DND-41 (cell line): ENCODE data around the gene ABLIM1.

Experiments used
- ATAC-seq: fragments of 200-7000 bp; cut with Tn5 transposase; 3 replicates; pipeline ENCODE4 v1.9.1; 2021; ENCODE audit warnings: low read depth; ENCODE audit not compliant: insufficient read depth
- DNase-seq: peaks from one replicate; pipeline ENCODE4 v3.0.0-alpha.2; 2020
- H2AFZ ChIP-seq: 2 replicates; pipeline ENCODE4 v1.6.0; 2012; ENCODE audit warnings: low read depth, low read length
- H3K27ac ChIP-seq: 2 replicates; pipeline ENCODE4 v1.5.1; 2012; ENCODE audit warnings: low read length, inconsistent platforms
- H3K27me3 ChIP-seq: fragments of 200-600 bp; sonication (generic); 2 replicates; pipeline ENCODE4 v1.6.0; 2012; ENCODE audit warnings: low read length, mild to moderate bottlenecking, inconsistent platforms; ENCODE audit not compliant: insufficient read depth, poor library complexity
- H3K36me3 ChIP-seq: 2 replicates; pipeline ENCODE4 v1.5.1; 2012; ENCODE audit warnings: low read length, inconsistent platforms; ENCODE audit not compliant: insufficient read depth
- H3K4me1 ChIP-seq: 2 replicates; pipeline ENCODE4 v1.5.1; 2012; ENCODE audit warnings: mild to moderate bottlenecking, low read length; ENCODE audit not compliant: insufficient read depth
- H3K4me2 ChIP-seq: 2 replicates; pipeline ENCODE4 v1.6.0; 2012; ENCODE audit warnings: mild to moderate bottlenecking, moderate library complexity, low read length, inconsistent platforms; ENCODE audit not compliant: insufficient read depth
- H3K4me3 ChIP-seq, 2 experiments: fragments of 200-600 bp in 1 of 2; shearing (Covaris generic) in 1 of 2; 2 replicates each; pipeline ENCODE4 v1.5.1; 2012 to 2016; ENCODE audit warnings: inconsistent platforms in 2 of 2, low read length in 2 of 2, mild to moderate bottlenecking in 2 of 2, low read depth in 1 of 2, moderate library complexity in 1 of 2
- H3K79me2 ChIP-seq: 2 replicates; pipeline ENCODE4 v1.6.0; 2012; ENCODE audit warnings: low read length, inconsistent platforms; ENCODE audit not compliant: insufficient read depth
- H3K9ac ChIP-seq: 2 replicates; pipeline ENCODE4 v1.6.0; 2012; ENCODE audit warnings: low read depth, mild to moderate bottlenecking, inconsistent platforms, low read length, moderate library complexity
- H3K9me3 ChIP-seq: 2 replicates; pipeline ENCODE4 v1.5.1; 2012; ENCODE audit warnings: low read length, moderate library complexity, mild to moderate bottlenecking, inconsistent platforms; ENCODE audit not compliant: insufficient read depth, severe bottlenecking
- H4K20me1 ChIP-seq: 2 replicates; pipeline ENCODE4 v1.6.0; 2012; ENCODE audit warnings: low read length; ENCODE audit not compliant: insufficient read depth
- EZH2 ChIP-seq: IDR thresholded peaks from 3 replicates; pipeline ENCODE4 v1.6.1; 2012; ENCODE audit warnings: borderline replicate concordance, low read depth, mild to moderate bottlenecking, moderate library complexity, low read length, inconsistent platforms; ENCODE audit not compliant: severe bottlenecking
- TF ChIP-seq, protein P1 (sequence below): IDR thresholded peaks from 2 replicates; pipeline ENCODE4 v1.5.1; 2012; ENCODE audit warnings: borderline replicate concordance, low read length, moderate library complexity, mild to moderate bottlenecking; ENCODE audit not compliant: poor library complexity, severe bottlenecking; ENCODE audit errors: extremely low read depth

The ABLIM1 gene

GRCh38 chr10:114566064-114566463 is 92.0 kb downstream of the ABLIM1 start:
- no peak overlapping the region for H3K9ac ChIP-seq
- ATAC-seq (no peak), DNase-seq (no peak)
- H3K4me1 ChIP-seq: no peaks in the 10 kb centered on the region
- H3K4me2 ChIP-seq: no peak overlapping the region
- H3K36me3 ChIP-seq: no peaks in the 10 kb centered on the region
- H3K9me3 ChIP-seq: no peaks in the 10 kb centered on the region
- TF ChIP-seq EZH2: no peak
- TF ChIP-seq, protein P1, sequence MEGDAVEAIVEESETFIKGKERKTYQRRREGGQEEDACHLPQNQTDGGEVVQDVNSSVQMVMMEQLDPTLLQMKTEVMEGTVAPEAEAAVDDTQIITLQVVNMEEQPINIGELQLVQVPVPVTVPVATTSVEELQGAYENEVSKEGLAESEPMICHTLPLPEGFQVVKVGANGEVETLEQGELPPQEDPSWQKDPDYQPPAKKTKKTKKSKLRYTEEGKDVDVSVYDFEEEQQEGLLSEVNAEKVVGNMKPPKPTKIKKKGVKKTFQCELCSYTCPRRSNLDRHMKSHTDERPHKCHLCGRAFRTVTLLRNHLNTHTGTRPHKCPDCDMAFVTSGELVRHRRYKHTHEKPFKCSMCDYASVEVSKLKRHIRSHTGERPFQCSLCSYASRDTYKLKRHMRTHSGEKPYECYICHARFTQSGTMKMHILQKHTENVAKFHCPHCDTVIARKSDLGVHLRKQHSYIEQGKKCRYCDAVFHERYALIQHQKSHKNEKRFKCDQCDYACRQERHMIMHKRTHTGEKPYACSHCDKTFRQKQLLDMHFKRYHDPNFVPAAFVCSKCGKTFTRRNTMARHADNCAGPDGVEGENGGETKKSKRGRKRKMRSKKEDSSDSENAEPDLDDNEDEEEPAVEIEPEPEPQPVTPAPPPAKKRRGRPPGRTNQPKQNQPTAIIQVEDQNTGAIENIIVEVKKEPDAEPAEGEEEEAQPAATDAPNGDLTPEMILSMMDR: no peak
- H3K79me2 ChIP-seq: no peaks in the 10 kb centered on the region
- no peak overlapping the region for H3K27ac ChIP-seq
- H3K27me3 ChIP-seq: no peaks in the 10 kb centered on the region
- H4K20me1 ChIP-seq: no peaks in the 10 kb centered on the region
- no peak overlapping the region for H3K4me3 ChIP-seq
- H2AFZ ChIP-seq: no peak overlapping the region

DNA sequence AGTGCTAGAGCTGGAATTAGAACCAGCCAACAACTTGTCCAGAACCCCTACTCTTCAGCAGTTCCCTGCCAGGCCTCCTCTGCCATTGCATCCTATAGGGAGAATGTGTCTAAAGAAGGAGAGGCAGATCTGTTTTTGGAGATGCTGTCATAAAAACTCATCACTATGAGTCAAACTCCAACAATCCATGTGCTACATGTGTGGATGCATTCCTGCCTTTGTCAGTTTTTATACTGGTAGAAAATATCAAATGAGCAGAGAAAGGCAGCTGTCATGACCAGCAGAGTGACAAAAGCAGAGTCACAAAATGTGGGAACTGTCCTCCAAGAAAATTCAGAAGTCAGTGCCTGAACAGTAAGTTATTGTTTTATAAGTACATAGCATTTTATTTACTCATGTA is 93.0 kb downstream of the ABLIM1 start:
- Histone ChIP-seq H4K20me1 (no peaks in the 10 kb centered on the region), H3K27me3 (no peaks in the 10 kb centered on the region), H3K79me2 (no peaks in the 10 kb centered on the region), H3K4me1 (no peaks in the 10 kb centered on the region), H3K4me2 (no peak overlapping the region), H3K9ac (no peak overlapping the region), H3K36me3 (no peaks in the 10 kb centered on the region), H3K27ac (no peak overlapping the region), H2AFZ (no peak overlapping the region), H3K9me3 (no peaks in the 10 kb centered on the region), H3K4me3 (no peak overlapping the region)
- DNase-seq (no peak), ATAC-seq (no peak)
- TF ChIP-seq, protein P1: no peak
- no peak for TF ChIP-seq EZH2

DNA sequence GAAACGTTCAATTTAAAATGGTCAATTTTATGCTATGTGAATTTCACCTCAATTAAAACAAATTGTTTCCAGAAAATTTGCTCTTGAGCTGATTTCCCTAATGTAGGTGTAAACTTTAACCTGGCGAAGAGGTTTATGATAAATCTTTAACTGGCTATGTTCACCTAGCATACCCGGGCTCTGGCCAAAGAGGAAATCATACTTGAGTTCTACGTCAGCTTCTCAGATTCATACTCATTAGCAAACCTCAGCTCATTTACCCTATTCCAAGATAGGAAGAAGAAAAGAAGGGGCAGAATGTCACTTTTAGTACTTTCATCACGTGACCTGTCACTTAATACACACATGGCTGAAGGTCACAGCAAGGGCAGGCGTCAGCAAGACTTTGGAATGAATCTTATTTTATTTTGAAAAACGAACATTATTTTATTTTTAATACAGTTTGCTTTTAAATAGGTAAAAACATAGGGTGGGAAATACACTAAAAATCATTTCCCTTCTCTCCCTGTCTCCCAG is 97.0 kb downstream of the ABLIM1 start:
- Histone ChIP-seq H3K4me3 (no peak overlapping the region), H3K4me2 (no peak overlapping the region), H3K9ac (no peak overlapping the region), H2AFZ (no peak overlapping the region), H3K9me3 (peaks cover 8% of the 10 kb centered on the region), H4K20me1 (no peaks in the 10 kb centered on the region), H3K79me2 (no peaks in the 10 kb centered on the region), H3K27me3 (no peaks in the 10 kb centered on the region), H3K36me3 (no peaks in the 10 kb centered on the region), H3K4me1 (no peaks in the 10 kb centered on the region), H3K27ac (no peak overlapping the region)
- DNase-seq (no peak), ATAC-seq (no peak)
- TF ChIP-seq, protein P1: no peak
- TF ChIP-seq EZH2: no peak

- H3K27ac ChIP-seq: no peak overlapping the region
- DNase-seq (no peak), ATAC-seq (no peak)
- no peaks in the 10 kb centered on the region for H3K36me3 ChIP-seq
- no peak overlapping the region for H3K4me3 ChIP-seq
- H3K4me1 ChIP-seq: no peaks in the 10 kb centered on the region
- no peaks in the 10 kb centered on the region for H4K20me1 ChIP-seq
- no peak for TF ChIP-seq EZH2
- TF ChIP-seq, protein P1: no peak
- H3K9me3 ChIP-seq: peaks cover 8% of the 10 kb centered on the region
- H2AFZ ChIP-seq: no peak overlapping the region
- no peak overlapping the region for H3K9ac ChIP-seq
- H3K4me2 ChIP-seq: no peak overlapping the region
- H3K27me3 ChIP-seq: no peaks in the 10 kb centered on the region
- H3K79me2 ChIP-seq: no peaks in the 10 kb centered on the region
Measured at GRCh38 chr10:114560144-114560543, 97.9 kb downstream of the ABLIM1 start.
